CD14-positive monocyte (primary cell): ENCODE measurements around the gene FAM131B. TPM values are rescaled to one million over a fixed set of nuclear protein-coding genes. Genes with fewer than 3 reads are reported as not detected.

Experiments used
- DNase-seq, 3 donors: peaks; one replicate each; pipeline ENCODE4 v3.0.0-alpha.2; 2011 to 2022
- H2AFZ ChIP-seq: 2 replicates; pipeline ENCODE4 v1.6.0; 2012; ENCODE audit warnings: mild to moderate bottlenecking, low read depth, low read length, inconsistent platforms; ENCODE audit not compliant: insufficient read depth, poor library complexity, severe bottlenecking
- H3K27ac ChIP-seq, 2 donors: 1 replicate in 1 of 2; 2 replicates in 1 of 2; pipeline ENCODE4 v1.5.1; 2012 to 2013; ENCODE audit warnings: low read length in 2 of 2, control low read depth in 1 of 2, inconsistent platforms in 1 of 2, low read depth in 1 of 2, mild to moderate bottlenecking in 1 of 2
- H3K27me3 ChIP-seq, 2 donors: one replicate each; pipeline versions ENCODE4 v1.6.0 to v1.6.1; 2011 to 2013; ENCODE audit warnings: low read length in 2 of 2; ENCODE audit not compliant: control insufficient read depth in 2 of 2, insufficient read depth in 2 of 2
- H3K36me3 ChIP-seq, 2 donors: replicated peaks in 1 of 2; 1 replicate in 1 of 2; 2 replicates in 1 of 2; pipeline versions ENCODE4 v1.5.1 to v1.6.1; 2012 to 2013; ENCODE audit warnings: low read length in 2 of 2, control low read depth in 1 of 2, inconsistent platforms in 1 of 2, mild to moderate bottlenecking in 1 of 2; ENCODE audit not compliant: insufficient read depth in 2 of 2, control insufficient read depth in 1 of 2
- H3K4me1 ChIP-seq, 2 donors: 1 replicate in 1 of 2; 2 replicates in 1 of 2; pipeline versions ENCODE4 v1.5.1 to v1.6.1; 2012 to 2013; ENCODE audit warnings: low read length in 2 of 2, control low read depth in 1 of 2, inconsistent platforms in 1 of 2, mild to moderate bottlenecking in 1 of 2, moderate library complexity in 1 of 2; ENCODE audit not compliant: insufficient read depth in 2 of 2, control insufficient read depth in 1 of 2
- H3K4me2 ChIP-seq: replicated peaks from 2 replicates; pipeline ENCODE3; 2012; ENCODE audit warnings: low read length, moderate library complexity, mild to moderate bottlenecking; ENCODE audit not compliant: poor library complexity, severe bottlenecking; ENCODE audit errors: extremely low read depth
- H3K4me3 ChIP-seq, 3 experiments: fragments of 200-600 bp in 1 of 3; sonication (generic) in 1 of 3; replicated peaks in 1 of 3; 1 replicate in 2 of 3; 2 replicates in 1 of 3; pipeline ENCODE4 v1.5.1; 2011 to 2013; ENCODE audit warnings: low read length in 3 of 3, mild to moderate bottlenecking in 3 of 3, control low read depth in 2 of 3, low read depth in 2 of 3, inconsistent platforms in 1 of 3, moderate library complexity in 1 of 3
- H3K79me2 ChIP-seq: 2 replicates; pipeline ENCODE4 v1.6.0; 2012; ENCODE audit warnings: mild to moderate bottlenecking, control low read depth, inconsistent platforms, low read length, moderate library complexity; ENCODE audit not compliant: insufficient read depth
- H3K9ac ChIP-seq: 2 replicates; pipeline ENCODE4 v1.6.0; 2017; ENCODE audit warnings: low read length, mild to moderate bottlenecking; ENCODE audit not compliant: insufficient read depth, poor library complexity, severe bottlenecking
- H3K9me3 ChIP-seq, 2 donors: replicated peaks in 1 of 2; 1 replicate in 1 of 2; 2 replicates in 1 of 2; pipeline versions ENCODE4 v1.5.1 to v1.6.1; 2012 to 2013; ENCODE audit warnings: low read length in 2 of 2, control low read depth in 1 of 2; ENCODE audit not compliant: control insufficient read depth in 1 of 2, insufficient read depth in 1 of 2
- H4K20me1 ChIP-seq: 2 replicates; pipeline ENCODE4 v1.6.0; 2012; ENCODE audit warnings: mild to moderate bottlenecking, low read length, control low read depth, moderate library complexity; ENCODE audit not compliant: insufficient read depth
- H3K27ac Mint-ChIP-seq, 7 donors: one replicate each; pipeline ENCODE4 v1.8.0; 2020; ENCODE audit warnings: mild to moderate bottlenecking in 7 of 7, mixed read lengths in 7 of 7, moderate library complexity in 6 of 7, inconsistent platforms in 2 of 7
- H3K27me3 Mint-ChIP-seq, 3 donors: one replicate each; pipeline ENCODE4 v1.8.0; 2021 to 2022; ENCODE audit warnings: low read depth in 3 of 3, mild to moderate bottlenecking in 3 of 3, mixed read lengths in 3 of 3, moderate library complexity in 3 of 3, inconsistent platforms in 1 of 3
- H3K36me3 Mint-ChIP-seq, 2 donors: one replicate each; pipeline ENCODE4 v1.8.0; 2020; ENCODE audit warnings: mixed read lengths in 2 of 2, inconsistent platforms in 1 of 2, mild to moderate bottlenecking in 1 of 2
- H3K4me1 Mint-ChIP-seq: one replicate; pipeline ENCODE4 v1.8.0; 2020; ENCODE audit warnings: mild to moderate bottlenecking, mixed read lengths
- H3K4me3 Mint-ChIP-seq, 2 donors: one replicate each; pipeline ENCODE4 v1.8.0; 2020; ENCODE audit warnings: mild to moderate bottlenecking in 2 of 2, mixed read lengths in 2 of 2, moderate library complexity in 1 of 2
- H3K9me3 Mint-ChIP-seq, 7 donors: one replicate each; pipeline ENCODE4 v1.8.0; 2020 to 2022; ENCODE audit warnings: mixed read lengths in 7 of 7, mild to moderate bottlenecking in 6 of 7, moderate library complexity in 6 of 7, inconsistent platforms in 2 of 7
- WGBS: methylation state at CpG from one replicate; pipeline ENCODE4 v1.1.5; 2013; ENCODE audit warnings: missing lambda C conversion rate; ENCODE audit not compliant: insufficient coverage; 5-methylcytosine and 5-hydroxymethylcytosine counted together
- intact Hi-C, 2 donors: fragments of 100-400 bp; cut with micrococcal nuclease; formaldehyde crosslinking; loops; one replicate each; pipeline versions ENCODE4 v1.15.0 to v1.15.1; 2023
- polyA plus RNA-seq, 3 donors: library from polyadenylated mRNA; depleted of rRNA in 1 of 3; unstranded in 2 of 3; stranded (reverse) in 1 of 3; fragments of 300-500 nt in 2 of 3; fragments of >200 nt in 1 of 3; fragmentation: Illumina TruSeq in 2 of 3; gene quantifications; 1 replicate in 2 of 3; 2 replicates in 1 of 3; pipeline ENCODE4 v1.2.3, GENCODE V29; 2012 to 2021
- TF ChIP-seq, protein P1 (sequence below): fragments of 200-600 bp; IDR thresholded peaks from one replicate; pipeline ENCODE4 v1.8.0; 2022; ENCODE audit warnings: antibody characterized with exemption, mild to moderate bottlenecking

The FAM131B gene
- polyA plus RNA-seq, 3 donors = 0.69 to 0.72 TPM; not detected in 1

DNA sequence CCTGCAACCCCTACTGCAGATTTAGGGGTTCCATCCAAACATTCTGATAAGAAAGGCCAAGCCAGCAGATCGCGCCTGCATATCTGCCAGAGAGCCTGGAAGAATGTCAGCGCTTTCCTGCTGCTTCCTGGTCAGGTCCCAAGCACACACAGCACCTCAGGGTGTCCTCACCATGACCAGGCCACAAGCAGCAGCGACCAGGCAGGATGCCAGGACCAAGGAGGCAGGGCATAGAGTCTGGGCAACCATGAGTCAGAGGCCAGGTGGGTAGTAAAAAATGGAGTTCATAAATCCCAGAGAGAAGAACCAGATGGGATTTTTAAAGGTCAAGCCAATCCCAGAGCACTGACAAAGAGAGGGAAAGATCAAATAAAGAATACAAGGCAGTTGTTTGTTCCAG is 5.5 kb upstream of the FAM131B start:
- Mint-ChIP-seq H3K27me3 (peaks cover 22 to 33% (median 32%) of the 10 kb centered on the region in 3 donors), H3K9me3 (peaks cover 0 to 9% (median 2%) of the 10 kb centered on the region in 7 donors), H3K4me3 (no peak overlapping the region), H3K36me3 (peaks cover 7 to 9% of the 10 kb centered on the region in 2 donors), H3K4me1 (peaks cover 19% of the 10 kb centered on the region), H3K27ac (no peak overlapping the region)
- Histone ChIP-seq H2AFZ (no peak overlapping the region), H3K4me1 (peaks cover 18 to 20% of the 10 kb centered on the region in 2 donors), H3K79me2 (no peaks in the 10 kb centered on the region), H3K4me2 (no peak overlapping the region), H3K27me3 (peaks cover 21 to 28% of the 10 kb centered on the region in 2 donors), H3K9ac (no peak overlapping the region), H3K27ac (no peak overlapping the region), H3K36me3 (no peaks in the 10 kb centered on the region), H4K20me1 (no peaks in the 10 kb centered on the region), H3K9me3 (no peaks in the 10 kb centered on the region), H3K4me3 (no peak overlapping the region)
- intact Hi-C loops = loop anchor here in 1 of 2 donors (10.0 kb wide), 1 partner anchor 47 kb away; no protein-coding TSS in a partner anchor
- no peak for DNase-seq
- 100% methylated on average over 3 of the region's 4 CpGs for WGBS
- TF ChIP-seq, protein P1, sequence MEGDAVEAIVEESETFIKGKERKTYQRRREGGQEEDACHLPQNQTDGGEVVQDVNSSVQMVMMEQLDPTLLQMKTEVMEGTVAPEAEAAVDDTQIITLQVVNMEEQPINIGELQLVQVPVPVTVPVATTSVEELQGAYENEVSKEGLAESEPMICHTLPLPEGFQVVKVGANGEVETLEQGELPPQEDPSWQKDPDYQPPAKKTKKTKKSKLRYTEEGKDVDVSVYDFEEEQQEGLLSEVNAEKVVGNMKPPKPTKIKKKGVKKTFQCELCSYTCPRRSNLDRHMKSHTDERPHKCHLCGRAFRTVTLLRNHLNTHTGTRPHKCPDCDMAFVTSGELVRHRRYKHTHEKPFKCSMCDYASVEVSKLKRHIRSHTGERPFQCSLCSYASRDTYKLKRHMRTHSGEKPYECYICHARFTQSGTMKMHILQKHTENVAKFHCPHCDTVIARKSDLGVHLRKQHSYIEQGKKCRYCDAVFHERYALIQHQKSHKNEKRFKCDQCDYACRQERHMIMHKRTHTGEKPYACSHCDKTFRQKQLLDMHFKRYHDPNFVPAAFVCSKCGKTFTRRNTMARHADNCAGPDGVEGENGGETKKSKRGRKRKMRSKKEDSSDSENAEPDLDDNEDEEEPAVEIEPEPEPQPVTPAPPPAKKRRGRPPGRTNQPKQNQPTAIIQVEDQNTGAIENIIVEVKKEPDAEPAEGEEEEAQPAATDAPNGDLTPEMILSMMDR = no peak

DNA sequence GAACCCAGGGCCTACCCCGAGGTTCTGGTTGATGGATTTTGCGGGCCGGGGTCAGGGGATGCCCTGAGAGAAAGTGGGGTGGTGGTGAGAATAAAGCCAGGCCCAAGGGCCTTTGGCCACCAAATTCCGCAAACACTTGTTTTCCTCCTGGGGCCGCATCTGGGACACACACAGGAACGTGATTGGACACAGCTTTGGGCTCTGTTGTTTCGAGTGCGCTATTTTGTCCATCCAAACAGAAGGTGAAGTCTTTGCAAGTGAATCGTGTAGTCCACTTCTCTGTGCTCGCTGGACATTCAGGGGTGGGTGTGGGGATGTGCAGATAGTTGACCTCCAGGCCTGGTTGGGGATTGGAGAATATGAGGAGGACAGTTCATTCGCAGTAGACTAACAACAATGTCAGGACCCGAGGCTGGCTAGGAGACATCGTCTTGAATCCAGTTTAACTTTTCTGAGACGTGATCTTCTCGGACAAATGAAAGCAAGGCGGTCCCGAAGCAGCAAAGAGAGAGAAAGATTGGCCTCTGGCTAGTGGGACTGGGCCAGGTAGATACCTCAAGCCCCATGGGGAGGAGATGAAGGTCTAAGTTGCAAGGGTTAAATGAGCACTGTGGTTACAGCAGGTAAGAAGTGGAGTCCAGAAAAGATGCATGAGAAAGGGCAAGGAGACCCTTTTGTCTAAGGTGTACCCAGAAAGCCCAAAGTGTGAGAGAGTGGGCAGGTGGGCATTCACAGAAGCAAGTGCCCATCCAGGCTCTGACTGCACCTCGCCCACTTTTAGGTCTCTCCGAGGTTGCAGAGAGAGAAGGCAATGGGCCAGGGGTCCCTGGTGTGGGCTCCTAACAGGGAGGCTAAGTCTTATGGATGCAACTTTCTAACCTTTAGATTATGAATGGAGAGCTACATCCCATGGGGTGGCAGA is 764 bp upstream of the FAM131B start:
- Histone ChIP-seq H4K20me1 (no peaks in the 10 kb centered on the region), H3K4me2 (peak overlapping the region; percentile 87), H3K27me3 (peaks cover 32 to 49% of the 10 kb centered on the region in 2 donors), H3K79me2 (no peaks in the 10 kb centered on the region), H2AFZ (peak overlapping the region; percentile 75), H3K36me3 (no peaks in the 10 kb centered on the region), H3K4me3 (peak overlapping the region in 2 of 3 experiments; percentile 9 to 67), H3K9ac (no peak overlapping the region), H3K9me3 (no peaks in the 10 kb centered on the region), H3K4me1 (peaks cover 15 to 27% of the 10 kb centered on the region in 2 donors), H3K27ac (no peak overlapping the region)
- Mint-ChIP-seq H3K27me3 (peaks cover 53 to 64% (median 61%) of the 10 kb centered on the region in 3 donors), H3K27ac (no peak overlapping the region), H3K4me1 (peaks cover 26% of the 10 kb centered on the region), H3K36me3 (peaks cover 8 to 14% of the 10 kb centered on the region in 2 donors), H3K4me3 (peak overlapping the region; percentile 77 to 89), H3K9me3 (peaks cover 0 to 24% (median 6%) of the 10 kb centered on the region in 7 donors)
- intact Hi-C loops = loop anchor here in 1 of 2 donors (10.0 kb wide), 1 partner anchor 52 kb away; no protein-coding TSS in a partner anchor
- DNase-seq = no peak
- WGBS = 69% methylated on average over 19 of the region's 19 CpGs
- TF ChIP-seq, protein P1 = no peak
